CD4-positive, CD25-positive, alpha-beta regulatory T cell (primary cell): ENCODE results near the gene PYGB. TPM values are rescaled to one million over a fixed set of nuclear protein-coding genes. Genes with fewer than 3 reads are reported as not detected.
"Not testable (repeated sequence)": the region's sequence is repeated elsewhere in the genome, so short reads cannot be mapped to it uniquely, and the experiment has no call there.

ENCODE experiments used
- ATAC-seq, 2 donors: fragments of 150-1000 bp; cut with Tn5 transposase; one replicate each; pipeline ENCODE4 v1.10.0; 2021; ENCODE audit warnings: low read depth in 2 of 2, moderate number of reproducible peaks in 2 of 2, moderate library complexity in 1 of 2
- DNase-seq, 3 donors: peaks; one replicate each; pipeline versions ENCODE4 v3.0.0 to v3.0.0-alpha.2; 2012 to 2022; ENCODE audit warnings: mixed read lengths in 1 of 3
- H3K27ac ChIP-seq: one replicate; pipeline ENCODE4 v1.7.0; 2013; ENCODE audit warnings: mild to moderate bottlenecking, low read length; ENCODE audit not compliant: insufficient read depth, poor library complexity, severe bottlenecking
- H3K27me3 ChIP-seq: one replicate; pipeline ENCODE4 v1.7.0; 2013; ENCODE audit warnings: low read length; ENCODE audit not compliant: control insufficient read depth, insufficient read depth
- H3K36me3 ChIP-seq: one replicate; pipeline ENCODE4 v1.7.0; 2013; ENCODE audit warnings: mild to moderate bottlenecking, low read length, moderate library complexity; ENCODE audit not compliant: control insufficient read depth, insufficient read depth
- H3K4me1 ChIP-seq: 2 replicates; pipeline ENCODE4 v1.7.0; 2013; ENCODE audit warnings: mild to moderate bottlenecking, low read length; ENCODE audit not compliant: insufficient read depth, control insufficient read depth, poor library complexity, severe bottlenecking
- H3K4me3 ChIP-seq: one replicate; pipeline ENCODE4 v1.7.0; 2013; ENCODE audit warnings: low read depth, mild to moderate bottlenecking, low read length, moderate library complexity
- H3K9me3 ChIP-seq, 2 experiments: 1 replicate in 1 of 2; 2 replicates in 1 of 2; pipeline ENCODE4 v1.7.0; 2013; ENCODE audit warnings: low read length in 2 of 2, mild to moderate bottlenecking in 1 of 2, moderate library complexity in 1 of 2; ENCODE audit not compliant: control insufficient read depth in 2 of 2
- H3K27ac Mint-ChIP-seq, 3 donors: one replicate each; pipeline ENCODE4 v1.8.0; 2020 to 2022; ENCODE audit warnings: mild to moderate bottlenecking in 3 of 3, mixed read lengths in 3 of 3, moderate library complexity in 2 of 3
- H3K27me3 Mint-ChIP-seq: one replicate; pipeline ENCODE4 v1.8.0; 2022; ENCODE audit warnings: mild to moderate bottlenecking, mixed read lengths
- H3K36me3 Mint-ChIP-seq: one replicate; pipeline ENCODE4 v1.8.0; 2020; ENCODE audit warnings: mixed read lengths
- H3K4me1 Mint-ChIP-seq, 4 donors: one replicate each; pipeline ENCODE4 v1.8.0; 2020 to 2022; ENCODE audit warnings: mixed read lengths in 4 of 4, mild to moderate bottlenecking in 1 of 4
- H3K4me3 Mint-ChIP-seq, 4 donors: one replicate each; pipeline ENCODE4 v1.8.0; 2020 to 2022; ENCODE audit warnings: mild to moderate bottlenecking in 4 of 4, mixed read lengths in 4 of 4, moderate library complexity in 3 of 4
- H3K9me3 Mint-ChIP-seq, 7 donors: one replicate each; pipeline ENCODE4 v1.8.0; 2020 to 2022; ENCODE audit warnings: mixed read lengths in 7 of 7, mild to moderate bottlenecking in 3 of 7, moderate library complexity in 2 of 7
- polyA plus RNA-seq, 4 donors: library from polyadenylated mRNA; unstranded; fragments of 300-500 nt; fragmentation: Illumina TruSeq; gene quantifications; one replicate each; pipeline ENCODE4 v1.2.3, GENCODE V29; 2021
- total RNA-seq: library from RNA; stranded (reverse); gene quantifications from one replicate; pipeline ENCODE4 v1.2.3, GENCODE V29; 2022

PYGB gene
- total and polyA plus RNA-seq, 5 donors from 2014 or later = 37.2 to 64.6 (median 45.4) TPM

- Histone ChIP-seq H3K9me3 (no peaks in the 10 kb centered on the region), H3K4me3 (no peak overlapping the region), H3K27me3 (no peaks in the 10 kb centered on the region), H3K36me3 (no peaks in the 10 kb centered on the region), H3K27ac (no peak overlapping the region), H3K4me1 (no peaks in the 10 kb centered on the region)
- ATAC-seq (peak; percentile 72 to 73), DNase-seq (peak in 1 of 3 donors; percentile 34)
- Mint-ChIP-seq H3K36me3 (no peaks in the 10 kb centered on the region), H3K9me3 (no peaks in the 10 kb centered on the region), H3K4me1 (peaks cover 0 to 6% (median under 1%) of the 10 kb centered on the region in 4 donors), H3K4me3 (no peak overlapping the region), H3K27ac (no peak overlapping the region), H3K27me3 (peaks cover 19% of the 10 kb centered on the region)
These were observed 10.1 kb upstream of the PYGB start for GRCh38 chr20:25237610-25238318.

- peaks cover 0 to under 1% (median 0%) of the 10 kb centered on the region in 7 donors for H3K9me3 Mint-ChIP-seq
- no peaks in the 10 kb centered on the region for H3K36me3 ChIP-seq
- DNase-seq (no peak), ATAC-seq (no peak)
- H3K4me1 ChIP-seq = no peaks in the 10 kb centered on the region
- no peak overlapping the region for H3K4me3 Mint-ChIP-seq
- H3K27me3 ChIP-seq = peaks cover 3% of the 10 kb centered on the region
- H3K27me3 Mint-ChIP-seq = peaks cover 19% of the 10 kb centered on the region
- peaks cover 0 to 6% (median under 1%) of the 10 kb centered on the region in 4 donors for H3K4me1 Mint-ChIP-seq
- H3K27ac ChIP-seq = no peak overlapping the region
- H3K36me3 Mint-ChIP-seq = no peaks in the 10 kb centered on the region
- no peak overlapping the region for H3K27ac Mint-ChIP-seq
- no peak overlapping the region for H3K4me3 ChIP-seq
- no peaks in the 10 kb centered on the region for H3K9me3 ChIP-seq
These were observed 9.4 kb upstream of the PYGB start for GRCh38 chr20:25238319-25239037.

DNA sequence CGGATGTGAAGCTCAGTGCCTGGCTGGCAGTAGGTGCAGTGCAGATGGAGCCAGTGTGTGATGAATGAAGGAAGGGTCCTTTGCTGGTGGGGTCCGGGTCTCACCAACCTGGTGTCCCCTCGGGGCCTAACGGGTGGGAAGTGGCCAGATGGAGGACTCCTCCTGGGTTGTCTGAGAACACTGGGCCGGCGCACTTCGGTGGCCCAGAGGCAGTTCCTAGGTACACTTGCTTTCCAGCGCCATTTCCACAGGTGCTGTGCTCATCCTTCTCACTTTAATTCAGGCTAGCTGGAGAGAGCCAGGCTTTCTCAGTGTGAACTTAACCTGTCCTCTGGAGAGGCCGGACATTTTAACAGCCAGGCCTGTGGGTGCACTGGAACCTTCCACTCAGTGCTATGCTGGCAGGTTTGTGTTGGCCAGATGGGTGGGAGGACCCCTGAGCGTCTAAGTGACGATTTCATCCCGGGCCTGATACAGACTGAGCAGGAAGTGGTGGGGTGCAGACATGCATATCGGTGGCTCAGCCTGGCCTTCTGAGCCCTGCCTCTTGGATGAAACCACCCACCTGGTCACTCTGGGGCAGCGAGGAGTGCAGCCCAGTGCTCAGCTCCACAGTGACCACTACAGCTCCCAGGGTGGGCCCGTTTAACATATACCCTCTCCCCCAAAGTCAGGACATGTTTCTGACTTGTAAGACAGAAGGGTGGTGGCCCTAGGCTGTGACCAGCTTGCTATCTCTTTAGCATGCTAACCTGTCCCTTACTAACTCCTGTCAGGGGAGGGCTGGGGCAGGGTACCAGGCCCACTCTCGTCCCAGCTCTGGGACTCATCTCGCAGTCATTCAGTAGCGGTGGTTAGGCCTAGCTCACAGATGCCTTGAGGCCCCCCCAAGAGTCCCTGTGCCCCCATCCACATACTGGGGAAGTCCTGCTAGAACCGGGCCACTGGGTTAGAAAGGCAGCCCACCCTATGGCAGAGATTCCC lies 8.2 kb upstream of the PYGB start:
- Mint-ChIP-seq H3K4me3 (no peak overlapping the region), H3K27me3 (peaks cover 18% of the 10 kb centered on the region), H3K36me3 (no peaks in the 10 kb centered on the region), H3K9me3 (peaks cover 0 to 2% (median 0%) of the 10 kb centered on the region in 7 donors), H3K27ac (no peak overlapping the region), H3K4me1 (peaks cover 0 to 2% (median 0%) of the 10 kb centered on the region in 4 donors)
- Histone ChIP-seq H3K4me3 (no peak overlapping the region), H3K27ac (no peak overlapping the region), H3K9me3 (no peaks in the 10 kb centered on the region), H3K27me3 (peaks cover 3% of the 10 kb centered on the region), H3K4me1 (no peaks in the 10 kb centered on the region), H3K36me3 (no peaks in the 10 kb centered on the region)
- no peak for DNase-seq
- no peak for ATAC-seq

- H3K27ac Mint-ChIP-seq, H3K4me3 ChIP-seq, H3K9me3 ChIP-seq, ATAC-seq, H3K36me3 Mint-ChIP-seq, H3K4me3 Mint-ChIP-seq, H3K36me3 ChIP-seq, H3K4me1 Mint-ChIP-seq, H3K4me1 ChIP-seq, DNase-seq, H3K27me3 ChIP-seq, H3K9me3 Mint-ChIP-seq, H3K27ac ChIP-seq: not testable (repeated sequence)
- H3K27me3 Mint-ChIP-seq = peaks cover 12% of the 10 kb centered on the region
These were observed 6.8 kb upstream of the PYGB start for GRCh38 chr20:25240851-25241658.

DNA sequence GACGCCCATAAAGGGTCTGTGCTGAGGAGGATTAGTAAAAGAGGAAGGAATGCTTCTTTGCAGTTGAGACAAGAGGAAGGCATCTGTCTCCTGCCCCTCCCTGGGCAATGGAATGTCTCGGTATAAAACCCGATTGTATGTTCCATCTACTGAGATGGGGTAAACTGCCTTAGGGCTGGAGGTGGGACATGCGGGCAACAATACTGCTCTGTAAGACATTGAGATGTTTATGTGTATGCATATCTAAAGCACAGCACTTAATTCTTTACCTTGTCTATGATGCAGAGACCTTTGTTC lies 6.3 kb upstream of the PYGB start:
- H3K27me3 ChIP-seq, H3K27ac Mint-ChIP-seq, H3K27ac ChIP-seq, H3K4me1 Mint-ChIP-seq, H3K4me3 ChIP-seq, H3K36me3 Mint-ChIP-seq, H3K36me3 ChIP-seq, H3K9me3 Mint-ChIP-seq, H3K4me1 ChIP-seq, DNase-seq, H3K9me3 ChIP-seq, H3K4me3 Mint-ChIP-seq, ATAC-seq: not testable (repeated sequence)
- peaks cover 12% of the 10 kb centered on the region for H3K27me3 Mint-ChIP-seq

GRCh38 chr20:25242231-25242630 lies 5.7 kb upstream of the PYGB start:
- no peak overlapping the region for H3K27ac Mint-ChIP-seq
- H3K36me3 Mint-ChIP-seq = no peaks in the 10 kb centered on the region

DNA sequence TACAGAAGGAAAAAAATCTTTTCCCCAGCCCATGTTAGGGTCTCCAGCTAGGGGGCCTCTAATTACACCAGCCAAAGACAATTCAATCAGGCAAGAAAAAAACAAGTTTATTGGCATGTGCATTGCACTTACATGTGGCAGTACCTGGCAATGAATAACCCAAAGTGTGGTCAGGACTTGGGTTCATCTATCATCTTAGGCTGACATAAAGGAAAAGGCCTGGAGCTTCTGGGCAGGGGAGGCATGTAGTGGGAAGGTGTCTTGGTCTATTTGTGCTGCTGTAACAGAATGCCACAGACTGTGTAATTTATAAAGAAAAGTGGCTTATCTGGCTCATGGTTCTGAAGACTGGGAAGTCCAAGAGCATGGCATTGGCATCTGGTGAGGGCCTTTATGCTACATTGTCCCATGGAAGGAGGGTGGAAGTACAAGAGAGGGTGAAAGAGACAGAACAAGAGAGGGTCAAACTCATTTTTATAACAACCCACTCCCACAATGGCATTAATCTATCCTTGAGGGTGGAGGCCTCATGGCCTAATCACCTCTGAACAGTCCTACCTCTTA lies 4.4 kb upstream of the PYGB start:
- Histone ChIP-seq H3K4me3 (no peak overlapping the region), H3K36me3 (no peaks in the 10 kb centered on the region), H3K27me3 (peaks cover 3% of the 10 kb centered on the region), H3K9me3 (no peaks in the 10 kb centered on the region), H3K4me1 (peaks cover 10% of the 10 kb centered on the region), H3K27ac (no peak overlapping the region)
- H3K27ac Mint-ChIP-seq = no peak overlapping the region
- ATAC-seq = no peak
- no peaks in the 10 kb centered on the region for H3K36me3 Mint-ChIP-seq
- DNase-seq = no peak
- H3K4me3 Mint-ChIP-seq = no peak overlapping the region
- peaks cover 6% of the 10 kb centered on the region for H3K27me3 Mint-ChIP-seq
- H3K9me3 Mint-ChIP-seq = peaks cover 0 to 3% (median 1%) of the 10 kb centered on the region in 7 donors
- H3K4me1 Mint-ChIP-seq = peaks cover 0 to 19% (median 9%) of the 10 kb centered on the region in 4 donors

More at GRCh38 chr20:25242231-25242630, 5.7 kb upstream of the PYGB start:
- Mint-ChIP-seq H3K4me3 (peak overlapping the region in 1 of 4 donors; percentile 16), H3K9me3 (peaks cover 0 to 3% (median 1%) of the 10 kb centered on the region in 7 donors), H3K4me1 (peaks cover 0 to 15% (median 10%) of the 10 kb centered on the region in 4 donors), H3K27me3 (peaks cover 12% of the 10 kb centered on the region)
- no peak overlapping the region for H3K27ac ChIP-seq
- DNase-seq (no peak), ATAC-seq (no peak)
- H3K9me3 ChIP-seq = no peaks in the 10 kb centered on the region
- peaks cover 3% of the 10 kb centered on the region for H3K27me3 ChIP-seq
- H3K4me1 ChIP-seq = peaks cover 5% of the 10 kb centered on the region
- no peaks in the 10 kb centered on the region for H3K36me3 ChIP-seq
- no peak overlapping the region for H3K4me3 ChIP-seq
